Putamen (tissue), 1 donor: ENCODE data around the gene CAD.

Experiments used
- DNase-seq: peaks from one replicate; pipeline ENCODE4 v3.0.0-alpha.2; 2016; ENCODE audit warnings: low spot score

Gene CAD

DNA sequence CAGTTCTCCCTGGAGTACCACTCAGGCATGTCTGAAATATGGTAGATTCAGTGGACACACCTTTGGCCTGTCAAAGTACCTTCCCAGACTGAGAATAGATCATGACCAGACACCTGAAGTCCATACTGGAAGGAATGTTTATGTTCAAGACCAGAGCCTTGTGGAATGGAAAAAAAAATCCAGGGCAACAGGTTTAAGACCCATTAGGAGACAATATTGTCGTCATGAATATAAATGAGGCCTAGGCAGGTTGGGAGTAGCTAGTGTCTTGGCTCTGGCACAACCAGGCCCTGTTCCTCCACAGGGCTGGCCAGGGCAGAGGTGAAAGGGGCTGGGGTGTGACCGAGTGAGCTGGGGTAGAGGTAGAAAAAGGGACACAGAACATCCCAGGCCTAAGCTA, 18.5 kb upstream of the CAD start:
- no peak for DNase-seq

DNA sequence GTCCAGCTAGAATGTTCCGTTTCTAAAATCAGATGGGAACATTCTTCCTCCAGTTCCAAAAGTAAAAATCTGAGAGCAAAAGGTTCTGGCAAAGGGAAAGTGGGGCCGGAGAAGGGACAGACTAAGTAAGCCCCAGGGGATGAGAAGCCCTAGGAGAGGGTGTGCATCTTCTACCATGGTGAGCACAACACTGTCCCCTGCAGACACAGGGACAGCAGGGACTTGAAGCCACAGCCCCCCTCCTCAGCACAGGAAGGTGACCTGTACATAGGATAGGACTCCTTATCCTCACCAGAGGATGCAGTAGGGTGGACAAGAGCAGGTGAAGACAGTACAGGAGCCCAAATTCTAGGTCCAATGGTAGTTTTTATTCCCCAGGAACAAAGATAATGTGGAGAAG, 17.9 kb upstream of the CAD start:
- DNase-seq = no peak

DNA sequence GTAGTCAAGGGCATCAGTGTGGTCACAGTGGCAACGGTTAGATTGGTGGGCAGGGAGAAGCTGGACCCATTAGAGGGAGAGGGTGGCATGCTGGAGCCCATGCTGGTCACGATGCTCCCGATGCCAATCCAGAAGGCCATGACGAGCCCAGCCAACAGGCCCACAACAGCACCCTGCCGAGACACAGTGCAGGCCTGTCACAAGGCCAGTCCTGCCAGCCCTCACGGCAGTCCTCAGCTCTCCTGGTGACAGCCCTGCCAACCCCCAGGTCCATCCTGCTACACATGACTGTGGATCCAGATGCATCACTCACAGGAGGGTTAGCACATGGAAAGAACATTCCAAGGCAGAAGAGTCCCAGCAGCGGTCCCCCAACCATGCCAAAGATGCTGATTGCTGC, 15.5 kb upstream of the CAD start:
- DNase-seq = no peak

DNA sequence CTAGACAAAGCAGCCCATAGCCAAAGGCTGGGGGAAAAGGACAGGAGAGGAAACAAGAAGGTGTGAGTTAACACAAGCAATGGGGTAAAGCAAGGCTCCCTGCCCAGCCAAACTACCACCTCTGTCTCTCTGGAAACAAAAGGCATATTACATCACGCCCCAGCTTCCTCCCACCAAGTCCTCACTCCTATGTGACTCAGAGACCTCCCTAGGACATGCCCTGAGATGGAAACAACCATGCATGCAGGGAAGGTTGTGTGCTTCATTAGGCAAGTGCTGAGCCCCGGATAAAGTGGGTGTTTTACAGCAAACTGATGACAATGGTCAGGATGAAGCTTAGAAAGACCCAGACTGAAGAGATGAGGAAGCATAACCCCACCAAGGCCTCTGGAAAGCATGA, 14.3 kb upstream of the CAD start:
- no peak for DNase-seq

DNA sequence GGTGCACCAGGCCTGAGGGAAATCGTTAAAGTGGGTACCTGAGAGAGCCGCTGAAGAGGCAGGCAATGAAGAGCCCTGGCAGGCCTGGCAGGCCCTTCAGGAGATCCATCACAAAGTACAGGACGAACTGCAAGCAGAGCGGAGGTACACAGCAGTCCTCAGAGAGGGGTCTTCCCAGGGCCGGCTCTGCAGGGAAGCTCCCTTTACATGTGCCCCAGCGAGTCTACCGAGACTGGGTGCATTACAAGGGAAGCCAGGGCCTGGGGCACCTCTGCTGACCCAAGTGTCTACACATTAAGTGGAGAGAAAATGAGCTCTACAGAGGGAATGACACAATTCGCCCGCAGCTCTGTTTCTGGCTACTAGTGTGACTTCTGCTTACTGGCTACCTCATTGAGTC, 13.4 kb upstream of the CAD start:
- DNase-seq = no peak

DNA sequence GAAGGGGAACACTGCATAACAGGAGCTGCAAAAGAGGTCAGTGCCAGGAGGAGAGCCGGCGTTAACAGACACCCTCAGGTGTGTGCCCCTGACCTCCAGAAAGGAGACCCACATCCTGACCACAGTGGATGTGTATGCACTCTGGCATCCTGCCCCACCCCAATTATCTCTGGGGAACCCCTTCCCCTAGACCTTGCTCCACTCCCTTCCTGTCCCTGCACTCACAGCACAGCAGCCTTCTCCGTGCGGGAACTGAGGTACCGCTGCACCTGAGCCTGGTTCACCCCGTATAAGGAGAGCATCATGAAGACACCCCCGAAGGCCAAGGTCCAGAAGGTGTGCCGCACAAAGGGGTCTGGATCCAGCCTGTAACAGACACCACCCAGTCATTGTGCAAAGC, 12.6 kb upstream of the CAD start:
- no peak for DNase-seq

DNA sequence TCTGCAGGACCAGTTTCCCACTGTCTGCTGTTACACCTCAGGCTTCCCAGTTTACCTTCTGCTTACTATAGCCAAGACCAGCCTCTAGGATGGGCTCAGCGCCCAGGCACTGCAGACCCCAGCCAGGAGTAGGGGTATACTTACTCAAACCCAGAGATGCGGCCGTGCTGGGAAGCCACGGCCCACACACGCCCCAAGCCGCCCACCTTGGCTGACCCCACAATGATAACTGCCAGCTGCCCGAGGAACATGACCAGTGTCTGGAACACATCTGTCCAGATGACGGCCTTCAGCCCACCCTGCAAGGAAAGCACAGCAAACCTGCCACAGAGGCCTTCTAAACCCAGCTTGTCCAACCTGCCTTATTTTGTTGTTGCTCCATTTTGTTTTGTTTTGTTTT, 12.0 kb upstream of the CAD start:
- DNase-seq = no peak

DNA sequence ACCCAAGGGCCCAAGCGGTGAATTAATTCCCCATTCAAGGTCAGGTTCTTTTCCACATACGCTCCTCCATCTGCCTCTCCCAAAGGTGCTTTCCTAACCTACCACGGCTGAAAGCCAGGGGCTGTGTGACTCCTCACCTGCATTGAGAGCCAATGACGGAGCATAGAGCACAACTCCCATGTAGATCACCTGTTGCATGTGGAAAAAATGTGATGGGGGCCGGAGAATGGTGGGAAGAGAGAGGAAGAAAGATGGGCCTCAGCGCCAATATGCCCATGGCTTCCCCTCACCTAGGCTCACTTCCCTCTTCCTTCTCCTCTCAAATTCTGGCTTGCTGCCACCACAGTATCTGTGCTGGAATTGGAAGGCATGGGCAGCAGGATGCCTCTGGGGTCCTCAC, 10.8 kb upstream of the CAD start:
- DNase-seq = no peak

DNA sequence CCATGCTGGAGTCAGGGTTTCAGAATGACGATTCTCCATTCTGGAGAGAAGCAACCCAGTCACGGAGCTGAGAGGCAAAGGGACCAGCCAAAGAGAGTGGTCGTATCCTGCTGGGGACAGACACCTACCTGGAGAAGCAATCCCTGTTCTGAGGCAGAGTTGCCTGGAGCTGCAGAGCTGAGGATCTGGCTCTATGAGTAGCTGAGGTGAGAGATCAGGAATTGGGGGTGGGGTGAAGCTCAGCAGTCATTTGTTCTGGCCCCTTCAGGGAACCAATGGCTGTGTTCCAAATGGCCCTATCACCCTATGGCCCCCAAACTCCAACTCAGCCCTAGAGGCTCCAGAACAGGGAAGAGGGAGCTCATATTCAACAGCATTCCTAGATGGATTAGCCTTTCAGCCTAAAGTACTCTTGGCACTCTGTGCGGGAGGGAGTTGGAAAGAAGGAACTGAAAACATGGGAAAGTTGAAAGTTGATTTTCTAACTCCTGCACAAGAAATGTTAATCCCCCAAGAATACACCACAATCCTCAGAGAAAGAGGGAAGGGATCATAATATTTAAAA, 8.6 kb upstream of the CAD start:
- DNase-seq = no peak

DNA sequence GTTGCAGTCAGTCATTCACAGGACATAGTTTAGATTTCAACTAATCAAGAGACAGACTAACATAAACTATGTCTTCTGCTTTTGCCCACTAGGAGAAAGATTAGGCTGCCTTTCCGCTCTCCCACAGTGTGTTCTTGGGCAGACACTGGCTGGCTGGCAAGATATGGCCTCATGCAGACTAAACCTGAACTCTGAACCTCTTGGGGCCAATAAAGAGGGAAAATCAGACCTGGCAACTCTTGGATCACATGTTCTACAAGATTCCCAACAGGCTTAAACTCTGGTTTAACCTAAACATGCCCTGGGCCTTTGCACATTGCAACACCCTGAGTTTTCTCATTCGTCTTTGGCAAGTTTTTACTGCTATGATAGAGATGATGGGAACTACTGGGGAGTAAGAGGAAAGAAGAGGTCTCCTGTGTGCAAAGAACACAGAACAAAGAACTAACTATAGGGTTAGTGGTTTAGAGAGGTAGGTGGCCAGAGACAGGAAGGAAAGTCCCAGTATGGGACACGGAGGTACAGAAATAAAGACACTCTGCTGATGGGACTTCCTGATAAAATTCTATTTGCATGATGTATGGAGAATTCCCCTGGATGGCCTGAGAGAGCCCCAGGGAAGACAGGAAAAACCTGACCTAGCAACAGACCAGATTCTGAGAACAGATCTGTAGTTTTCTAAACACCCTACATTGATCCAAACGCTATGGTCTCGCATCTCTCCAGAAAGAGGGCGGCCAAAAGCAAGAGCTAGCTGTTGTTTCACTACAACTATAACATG, 7.4 kb upstream of the CAD start:
- DNase-seq = no peak

DNA sequence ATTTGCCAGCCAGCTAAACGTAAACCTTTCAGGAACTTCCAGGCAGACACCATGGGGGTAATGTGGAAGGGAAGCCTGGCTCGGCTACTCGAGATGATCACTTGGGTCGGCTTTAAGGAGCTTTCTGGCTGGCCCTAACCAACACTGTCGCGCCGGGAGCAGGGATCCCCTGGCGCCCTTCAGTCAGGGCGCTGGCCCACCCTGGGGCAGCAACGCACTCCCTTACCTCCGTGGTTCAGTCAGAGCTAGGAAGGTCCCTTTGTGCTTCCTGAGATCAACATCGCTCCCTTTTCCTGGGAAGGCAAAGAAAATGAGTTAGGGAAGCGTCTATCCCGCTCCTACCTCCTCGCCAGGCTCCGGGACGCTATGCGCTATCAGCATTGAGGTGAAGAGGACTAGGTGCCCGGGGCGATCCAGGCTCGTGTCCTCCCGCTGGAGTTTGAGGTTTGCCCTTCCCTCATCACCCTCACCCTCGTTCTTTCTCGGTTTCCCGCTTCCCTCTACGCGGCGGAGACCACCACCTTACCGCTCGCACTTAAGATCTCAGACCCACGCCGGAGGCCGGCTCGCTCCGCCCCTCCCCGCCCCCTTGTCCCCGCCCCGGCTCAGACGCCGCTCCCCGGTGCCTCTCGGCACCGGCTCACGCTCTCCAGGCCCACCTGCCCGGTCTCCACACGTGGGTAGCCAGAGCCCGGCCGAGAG, 5.8 kb upstream of the CAD start:
- DNase-seq = no peak

DNA sequence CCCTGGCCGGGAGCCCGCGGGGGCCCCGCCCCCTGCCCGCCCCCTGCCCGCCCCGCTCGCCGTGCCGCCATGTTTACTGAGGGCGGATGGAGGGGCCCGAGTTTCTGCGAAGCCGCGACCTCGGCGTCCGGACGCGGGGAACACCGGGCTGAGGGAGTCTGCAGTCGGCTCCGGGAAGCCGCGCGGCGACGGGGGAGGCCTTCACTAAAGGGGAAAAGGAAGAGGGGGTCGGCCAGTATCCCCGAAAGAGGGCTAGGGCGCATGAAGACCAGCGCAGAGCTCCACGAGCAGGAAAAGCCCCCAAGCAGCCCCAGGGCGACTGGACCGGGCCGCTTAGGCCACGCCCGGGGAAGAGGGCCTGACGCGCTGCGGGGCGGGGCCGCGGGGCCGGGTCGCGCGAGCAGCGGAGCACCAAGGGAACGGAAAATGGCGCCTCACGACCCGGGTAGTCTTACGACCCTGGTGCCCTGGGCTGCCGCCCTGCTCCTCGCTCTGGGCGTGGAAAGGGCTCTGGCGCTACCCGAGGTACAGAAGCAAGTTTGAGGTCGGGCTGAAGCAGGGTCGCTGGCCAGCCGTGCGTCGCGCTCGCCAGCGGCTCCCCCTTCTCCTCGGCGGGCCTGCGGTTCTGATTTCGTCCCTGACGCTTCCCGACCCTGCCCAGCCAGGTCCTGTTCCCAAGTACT, 5.1 kb upstream of the CAD start, which contains the start of the genes ATRAID and SLC5A6:
TSS of gene ATRAID (plus strand) at position 99 of the 683 bp plus-strand sequence. CDS start at position 427, 328 bp downstream.
TSS of gene SLC5A6 (minus strand) at position 326 of the 683 bp plus-strand sequence. CDS start 4,618 bp downstream, outside the sequence.
- DNase-seq = peak; percentile 91

DNA sequence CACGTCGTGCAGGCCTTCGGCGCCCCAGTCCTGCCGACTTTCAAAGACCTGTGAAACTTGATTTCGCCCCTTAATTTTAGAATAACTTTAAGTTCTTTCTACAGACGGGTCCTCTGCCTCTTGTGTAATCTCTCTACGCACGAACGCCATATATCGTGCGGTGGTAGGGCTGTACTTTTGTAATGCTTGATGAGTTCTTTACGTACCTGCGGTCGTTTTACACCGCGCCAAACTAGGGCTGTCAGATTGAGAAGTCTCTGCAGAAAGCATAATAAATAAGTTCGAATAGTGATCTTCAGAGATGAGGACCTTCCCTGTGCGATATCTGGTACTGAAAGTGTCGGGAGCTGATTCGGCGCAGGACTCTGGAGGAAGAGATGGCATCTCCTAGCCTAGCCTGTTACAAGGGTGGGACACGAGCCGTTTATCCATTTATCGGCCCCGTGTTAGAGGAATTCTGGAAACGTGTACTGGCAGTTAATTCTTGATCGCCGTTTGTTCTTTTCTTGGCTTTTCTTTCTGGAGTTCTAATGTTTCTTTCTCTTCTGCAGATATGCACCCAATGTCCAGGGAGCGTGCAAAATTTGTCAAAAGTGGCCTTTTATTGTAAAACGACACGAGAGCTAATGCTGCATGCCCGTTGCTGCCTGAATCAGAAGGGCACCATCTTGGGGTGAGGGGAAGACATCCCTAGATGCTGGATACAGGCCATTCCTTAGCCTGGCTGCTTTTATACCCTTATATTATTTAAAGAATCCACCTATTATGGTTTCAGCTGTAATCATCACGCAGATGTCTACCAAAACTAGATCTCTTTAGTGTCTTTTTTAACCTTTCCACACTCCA, 4.3 kb upstream of the CAD start:
- DNase-seq = no peak

DNA sequence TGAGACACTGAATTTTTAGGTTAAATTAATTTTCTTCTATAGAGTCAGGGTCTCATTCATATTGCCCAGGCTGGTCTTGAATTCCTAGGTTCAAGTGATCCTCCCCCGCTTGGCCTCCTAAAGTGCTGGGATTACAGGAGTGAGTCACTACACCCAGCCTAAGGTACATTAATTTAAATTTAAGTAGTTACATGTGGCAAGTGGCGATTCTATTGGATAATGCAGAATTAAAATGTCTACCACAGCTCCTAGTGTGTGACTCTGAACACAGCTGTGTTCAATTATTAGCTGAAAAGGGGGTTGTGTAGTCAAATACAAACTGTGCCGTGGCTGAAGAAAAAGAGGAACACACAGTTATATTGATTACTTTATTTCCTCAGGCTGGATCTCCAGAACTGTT, 2.2 kb upstream of the CAD start:
- no peak for DNase-seq

DNA sequence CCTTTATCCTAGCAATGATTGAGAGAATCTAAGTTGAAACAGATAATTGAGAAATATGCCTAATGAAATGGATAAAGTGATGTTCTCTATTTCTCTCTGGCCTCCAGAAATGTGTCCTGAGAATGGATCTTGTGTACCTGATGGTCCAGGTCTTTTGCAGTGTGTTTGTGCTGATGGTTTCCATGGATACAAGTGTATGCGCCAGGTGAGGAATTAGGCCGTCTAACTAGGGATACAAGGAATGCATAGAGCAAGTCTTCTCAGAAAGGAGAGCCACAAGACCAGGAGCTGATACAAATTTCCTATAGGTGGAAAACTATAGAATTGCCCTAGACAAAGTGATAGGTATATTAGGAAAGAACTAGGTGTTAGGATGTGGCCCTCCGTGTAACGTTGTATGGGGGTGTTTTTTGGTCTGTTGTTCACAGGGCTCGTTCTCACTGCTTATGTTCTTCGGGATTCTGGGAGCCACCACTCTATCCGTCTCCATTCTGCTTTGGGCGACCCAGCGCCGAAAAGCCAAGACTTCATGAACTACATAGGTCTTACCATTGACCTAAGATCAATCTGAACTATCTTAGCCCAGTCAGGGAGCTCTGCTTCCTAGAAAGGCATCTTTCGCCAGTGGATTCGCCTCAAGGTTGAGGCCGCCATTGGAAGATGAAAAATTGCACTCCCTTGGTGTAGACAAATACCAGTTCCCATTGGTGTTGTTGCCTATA, 592 bp upstream of the CAD start:
- no peak for DNase-seq

DNA sequence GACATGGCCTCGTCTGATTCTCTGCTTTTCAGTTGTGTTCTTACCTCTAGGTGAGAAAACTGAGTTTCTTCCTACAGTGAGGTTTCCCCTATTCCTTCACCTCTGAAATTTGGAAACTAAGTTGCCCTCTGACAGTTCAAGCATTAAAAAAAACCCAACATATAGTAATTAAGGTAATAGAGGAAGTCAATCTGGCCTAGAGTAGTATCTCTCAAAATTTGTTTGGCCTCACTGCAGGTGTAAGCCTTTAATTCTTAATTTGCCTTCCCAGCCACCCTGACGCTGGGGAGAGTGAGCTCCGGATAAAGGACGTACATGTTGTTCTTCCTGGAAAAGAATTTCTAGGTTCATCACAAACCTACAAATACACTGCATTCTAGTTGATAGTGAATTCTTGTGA, 1.4 kb downstream of the CAD start:
- DNase-seq = no peak

DNA sequence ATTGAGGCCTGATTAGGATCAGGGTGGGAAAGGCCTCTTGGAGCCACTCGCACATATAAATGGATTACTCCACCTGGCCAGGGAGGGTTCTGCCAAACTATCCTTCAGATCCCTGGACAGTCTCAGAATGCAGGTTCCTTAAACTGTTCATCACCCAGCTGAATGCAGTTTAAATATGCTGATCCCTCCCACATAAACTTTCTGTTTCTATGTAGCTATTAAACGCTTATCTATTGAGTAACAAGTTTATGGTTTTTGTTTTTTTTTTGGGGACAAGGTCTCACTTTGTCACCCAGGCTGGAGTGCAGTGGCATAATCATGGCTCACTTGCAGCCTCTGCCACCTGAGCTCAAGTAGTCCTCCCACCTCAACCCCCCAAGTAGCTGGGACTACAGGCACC, 1.9 kb downstream of the CAD start:
- no peak for DNase-seq

DNA sequence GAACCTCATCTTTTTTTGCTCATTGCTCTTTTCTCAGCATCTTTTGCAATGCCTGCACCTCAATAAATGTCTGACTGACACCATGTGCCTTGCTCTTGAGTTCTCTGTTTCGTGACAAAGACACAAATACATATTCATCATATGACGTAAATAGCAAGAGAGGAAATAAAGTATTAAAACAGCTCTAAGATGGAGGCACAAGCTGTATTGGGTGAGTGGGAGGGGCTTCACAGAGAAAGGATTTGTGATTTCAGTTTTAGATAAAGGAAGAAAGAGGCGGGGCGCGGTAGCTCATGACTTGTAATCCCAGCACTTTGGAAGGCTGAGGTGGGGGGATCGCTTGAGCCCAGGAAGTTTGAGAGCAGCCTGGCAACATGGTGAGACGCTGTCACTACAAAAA, 2.9 kb downstream of the CAD start:
- no peak for DNase-seq

DNA sequence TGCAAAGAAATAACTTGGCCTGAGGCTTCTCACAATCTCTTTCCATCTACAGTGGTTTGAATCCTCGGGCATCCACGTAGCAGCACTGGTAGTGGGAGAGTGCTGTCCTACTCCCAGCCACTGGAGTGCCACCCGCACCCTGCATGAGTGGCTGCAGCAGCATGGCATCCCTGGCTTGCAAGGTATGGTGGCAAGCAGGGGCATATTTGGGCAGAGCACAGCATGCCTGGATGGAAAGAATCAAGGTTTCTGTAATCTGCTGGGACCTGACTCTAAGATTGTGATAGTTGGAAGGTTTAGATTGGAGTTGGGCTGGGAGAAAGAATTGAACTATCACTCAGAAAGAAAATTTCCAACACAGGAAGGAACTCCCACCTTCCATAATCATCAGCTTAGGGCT, 4.0 kb downstream of the CAD start:
- DNase-seq = no peak

DNA sequence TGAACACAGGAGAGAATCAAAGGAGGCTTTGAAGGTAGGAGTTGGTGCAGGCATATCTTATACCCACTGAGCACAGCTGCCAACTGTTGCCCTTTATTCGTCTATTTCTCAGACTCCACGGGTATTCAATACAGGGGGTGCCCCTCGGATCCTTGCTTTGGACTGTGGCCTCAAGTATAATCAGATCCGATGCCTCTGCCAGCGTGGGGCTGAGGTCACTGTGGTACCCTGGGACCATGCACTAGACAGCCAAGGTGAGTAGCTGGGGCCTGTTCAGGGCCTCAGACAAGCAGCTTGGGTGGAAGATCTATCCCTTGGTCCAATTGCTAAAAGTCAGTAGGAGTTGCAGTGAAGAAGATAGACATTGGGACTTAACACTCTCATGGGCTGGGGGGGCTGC, 5.2 kb downstream of the CAD start:
- no peak for DNase-seq

DNA sequence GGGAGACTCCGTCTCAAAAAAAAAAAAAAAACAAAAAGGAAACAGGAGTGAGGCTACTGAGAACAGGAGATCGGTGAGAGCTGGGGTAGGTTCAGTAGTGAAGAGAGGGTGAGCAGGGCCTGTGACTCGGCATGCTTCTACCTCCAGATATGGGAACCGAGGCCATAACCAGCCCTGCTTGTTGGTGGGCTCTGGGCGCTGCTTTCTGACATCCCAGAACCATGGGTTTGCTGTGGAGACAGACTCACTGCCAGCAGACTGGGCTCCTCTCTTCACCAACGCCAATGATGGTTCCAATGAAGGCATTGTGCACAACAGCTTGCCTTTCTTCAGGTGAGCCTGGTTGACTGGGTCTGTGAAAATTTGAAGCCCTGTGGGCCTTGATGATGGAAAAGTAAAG, 6.2 kb downstream of the CAD start:
- DNase-seq = no peak
